ENCODE data around the gene MSRB1.
"Not testable (repeated sequence)": the region's sequence is repeated elsewhere in the genome, so short reads cannot be mapped to it uniquely, and the experiment has no call there.

The MSRB1 gene

GRCh38 chr16:1900452-1900774 is 42.6 kb downstream of the MSRB1 start:
- Histone ChIP-seq H3K9me3 (no peaks in the 10 kb centered on the region), H3K36me3 (no peaks in the 10 kb centered on the region), H3K27me3 (no peaks in the 10 kb centered on the region), H3K4me3 (ENCODE audit: low read depth, low read length) (no peak overlapping the region), H3K4me1 (peaks cover 10% of the 10 kb centered on the region)
- DNase-seq = no peak
- TF ChIP-seq CTCF (IDR thresholded peaks at IDR 0.05; ENCODE audit: low read depth, low read length) = no peak

- Histone ChIP-seq H3K36me3 (no peaks in the 10 kb centered on the region), H3K4me3 (ENCODE audit: low read depth, low read length) (no peak overlapping the region), H3K9me3 (no peaks in the 10 kb centered on the region), H3K27me3 (no peaks in the 10 kb centered on the region), H3K4me1 (peaks cover 14% of the 10 kb centered on the region)
- no peak for DNase-seq
- no peak for TF ChIP-seq CTCF (IDR thresholded peaks at IDR 0.05; ENCODE audit: low read depth, low read length)
Observed at GRCh38 chr16:1899641-1900451, 43.2 kb downstream of the MSRB1 start.

GRCh38 chr16:1897692-1898091 is 45.3 kb downstream of the MSRB1 start:
- H3K36me3 ChIP-seq; H3K4me3 ChIP-seq (ENCODE audit: low read depth, low read length); H3K9me3 ChIP-seq; H3K27me3 ChIP-seq; DNase-seq: not testable (repeated sequence)
- H3K4me1 ChIP-seq = peaks cover 14% of the 10 kb centered on the region

GRCh38 chr16:1895949-1896675 is 46.9 kb downstream of the MSRB1 start:
- Histone ChIP-seq H3K4me1 (peaks cover 14% of the 10 kb centered on the region), H3K4me3 (ENCODE audit: low read depth, low read length) (no peak overlapping the region), H3K27me3 (no peaks in the 10 kb centered on the region), H3K9me3 (no peaks in the 10 kb centered on the region), H3K36me3 (no peaks in the 10 kb centered on the region)
- DNase-seq = no peak
- no peak for TF ChIP-seq CTCF (IDR thresholded peaks at IDR 0.05; ENCODE audit: low read depth, low read length)

- Histone ChIP-seq H3K4me1 (peaks cover 17% of the 10 kb centered on the region), H3K9me3 (no peaks in the 10 kb centered on the region), H3K4me3 (ENCODE audit: low read depth, low read length) (no peak overlapping the region), H3K36me3 (no peaks in the 10 kb centered on the region), H3K27me3 (no peaks in the 10 kb centered on the region)
- no peak for DNase-seq
- no peak for TF ChIP-seq CTCF (IDR thresholded peaks at IDR 0.05; ENCODE audit: low read depth, low read length)
Observed at GRCh38 chr16:1895068-1895467, 47.9 kb downstream of the MSRB1 start.

- DNase-seq = no peak
- TF ChIP-seq CTCF (IDR thresholded peaks at IDR 0.05; ENCODE audit: low read depth, low read length) = no peak
- Histone ChIP-seq H3K9me3 (no peaks in the 10 kb centered on the region), H3K36me3 (no peaks in the 10 kb centered on the region), H3K27me3 (no peaks in the 10 kb centered on the region), H3K4me3 (ENCODE audit: low read depth, low read length) (peak overlapping the region; percentile 26), H3K4me1 (peaks cover 9% of the 10 kb centered on the region)
Observed at GRCh38 chr16:1890708-1891050, 52.3 kb downstream of the MSRB1 start.
